Left cardiac atrium (tissue), 4 donors: ENCODE results near the gene CUL7. TPM values are rescaled to one million over a fixed set of nuclear protein-coding genes. Genes with fewer than 3 reads are reported as not detected.
"Not testable (repeated sequence)": the region's sequence is repeated elsewhere in the genome, so short reads cannot be mapped to it uniquely, and the experiment has no call there.

Experiments used
- ATAC-seq, 2 donors: fragments of 200-7000 bp; cut with Tn5 transposase; one replicate each; pipeline ENCODE4 v1.9.1; 2020; ENCODE audit warnings: mild to moderate bottlenecking in 2 of 2, moderate library complexity in 2 of 2
- DNase-seq: peaks from one replicate; pipeline ENCODE4 v3.0.0-alpha.2; 2020
- intact Hi-C, 2 donors: fragments of 100-400 bp; cut with DNase I; formaldehyde crosslinking; loops; one replicate each; pipeline versions ENCODE4 v1.14.1 to v1.15.1; 2022 to 2023
- total RNA-seq, 2 donors: library from RNA; stranded (reverse); fragmentation: NEBNext Ultra II Directional; extraction: Animal tissue kit (Norgen Biotek cat#: 25700); gene quantifications; one replicate each; pipeline ENCODE4 v1.2.1, GENCODE V29; 2021
- donor health status: DM: no; HTN: yes; CAD: no.
- donor health status: DM: no; HTN: yes; CAD: no; lungs with severe emphysema.
- donor health status: DM: yes; HTN: yes; CAD: no.
- donor health status: Dilated cardiomyopathy.

CUL7 gene
- total RNA-seq, 2 donors from 2014 or later, result 7.6 to 10.8 TPM

GRCh38 chr6:42998205-42998604 lies 55.4 kb downstream of the CUL7 start:
- intact Hi-C loops, DNase-seq, ATAC-seq: not testable (repeated sequence)

- intact Hi-C loops, result no loop called here
- ATAC-seq (no peak), DNase-seq (no peak)
Observed at GRCh38 chr6:42996513-42996912, 57.1 kb downstream of the CUL7 start.

GRCh38 chr6:42993445-42993844 lies 60.2 kb downstream of the CUL7 start:
- intact Hi-C loops, result no loop called here
- ATAC-seq, result no peak
- no peak for DNase-seq

GRCh38 chr6:42989923-42990322 lies 63.7 kb downstream of the CUL7 start:
- ATAC-seq (no peak), DNase-seq (no peak)
- intact Hi-C loops, result no loop called here

GRCh38 chr6:42988486-42989020 lies 65.1 kb downstream of the CUL7 start:
- intact Hi-C loops, result no loop called here
- no peak for ATAC-seq
- DNase-seq, result no peak

Other genes with a start within 250 kb of the CUL7 start
- 10 to 100 TPM; 50.8 to 60.8 TPM for gene RPL7L1, start 174.2 kb downstream of the CUL7 start, total RNA-seq
- not detected for gene PTCRA, start 137.8 kb downstream of the CUL7 start, total RNA-seq
- 10 to 100 TPM; 19.1 to 28.4 TPM for gene CNPY3, start 124.4 kb downstream of the CUL7 start, total RNA-seq
- under 1 TPM; 0.41 to 0.63 TPM for gene GNMT, start 93.1 kb downstream of the CUL7 start, total RNA-seq
- 10 to 100 TPM; 15.0 to 25.6 TPM for gene PEX6, start 74.7 kb downstream of the CUL7 start, total RNA-seq
- gene PPP2R5D, start 69.3 kb downstream of the CUL7 start, total RNA-seq, result 10 to 100 TPM; 25.2 to 30.2 TPM
- gene MEA1, start 39.9 kb downstream of the CUL7 start, total RNA-seq, result 10 to 100 TPM; 31.9 to 37.6 TPM
- 100 to 1,000 TPM in 1 of 2 donors, 10 to 100 TPM in 1; 81.5 to 113 TPM for gene KLHDC3, start 39.6 kb downstream of the CUL7 start, total RNA-seq
- 10 to 100 TPM; 24.7 to 37.0 TPM for gene RRP36, start 32.2 kb downstream of the CUL7 start, total RNA-seq
- gene MRPL2, start 5.6 kb upstream of the CUL7 start, total RNA-seq, result 10 to 100 TPM; 76.3 to 97.1 TPM
- 10 to 100 TPM; 37.0 to 37.5 TPM for gene KLC4, start 5.8 kb upstream of the CUL7 start, total RNA-seq
- 1 to 10 TPM; 6.6 to 7.8 TPM for gene PTK7, start 22.5 kb upstream of the CUL7 start, total RNA-seq
- gene SRF, start 117.4 kb upstream of the CUL7 start, total RNA-seq, result 10 to 100 TPM; 68.0 to 92.0 TPM
- 10 to 100 TPM; 14.6 to 17.4 TPM for gene CUL9, start 128.3 kb upstream of the CUL7 start, total RNA-seq
- gene DNPH1, start 175.6 kb upstream of the CUL7 start, total RNA-seq, result 10 to 100 TPM; 22.7 to 35.4 TPM
- under 1 TPM; 0.13 to 0.24 TPM for gene TTBK1, start 189.6 kb upstream of the CUL7 start, total RNA-seq
- not detected for gene SLC22A7, start 244.4 kb upstream of the CUL7 start, total RNA-seq